HepG2 (cell line): Measurements from ENCODE around the gene PNLDC1. TPM values are rescaled to one million over a fixed set of nuclear protein-coding genes. Genes with fewer than 3 reads are reported as not detected.

Experiments
- BHLHE40 ChIP-seq: IDR thresholded peaks from 2 replicates; pipeline ENCODE4 v1.6.1; 2011; ENCODE audit warnings: low read length, improper control_type of control experiment
- ELF4 ChIP-seq: sonication (generic); formaldehyde crosslinking; IDR thresholded peaks from 2 replicates; pipeline ENCODE4 v1.5.0; 2020; ENCODE audit warnings: missing genetic modification reagents, mild to moderate bottlenecking, moderate library complexity, borderline replicate concordance
- FOXC1 ChIP-seq: sonication (generic); formaldehyde crosslinking; IDR thresholded peaks from 2 replicates; pipeline ENCODE4 v1.8.0; 2022; ENCODE audit warnings: mild to moderate bottlenecking, missing genetic modification reagents, borderline replicate concordance
- GFI1 ChIP-seq: sonication (generic); formaldehyde crosslinking; IDR thresholded peaks from 2 replicates; pipeline ENCODE4 v1.5.0; 2020; ENCODE audit warnings: missing genetic modification reagents, mild to moderate bottlenecking, borderline replicate concordance
- GPN1 ChIP-seq: sonication (generic); formaldehyde crosslinking; IDR thresholded peaks from 2 replicates; pipeline ENCODE4 v1.5.1; 2020; ENCODE audit warnings: missing genetic modification reagents, borderline replicate concordance
- KAT8 ChIP-seq: IDR thresholded peaks from 2 replicates; pipeline ENCODE4 v1.6.1; 2016; ENCODE audit warnings: missing genetic modification reagents, missing compliant biosample characterization
- PAX8 ChIP-seq: sonication (generic); formaldehyde crosslinking; IDR thresholded peaks from 2 replicates; pipeline ENCODE4 v1.8.0; 2022; ENCODE audit warnings: mild to moderate bottlenecking, missing genetic modification reagents, borderline replicate concordance
- SMAD9 ChIP-seq: sonication (generic); formaldehyde crosslinking; IDR thresholded peaks from 2 replicates; pipeline ENCODE4 v1.5.1; 2020; ENCODE audit warnings: mild to moderate bottlenecking, missing genetic modification reagents
- SRSF1 ChIP-seq: fragments of 200-400 bp; formaldehyde crosslinking; optimal IDR thresholded peaks from 2 replicates; pipeline ENCODE3; 2017; ENCODE audit warnings: mild to moderate bottlenecking, low read depth, low read length, moderate library complexity
- ZNF10 ChIP-seq: sonication (generic); formaldehyde crosslinking; IDR thresholded peaks from 2 replicates; pipeline ENCODE4 v1.4.0; 2020; ENCODE audit warnings: mild to moderate bottlenecking, low read depth, missing genetic modification reagents, borderline replicate concordance
- ZNF44 ChIP-seq: sonication (generic); formaldehyde crosslinking; IDR thresholded peaks from 2 replicates; pipeline ENCODE4 v1.5.1; 2020; ENCODE audit warnings: mild to moderate bottlenecking, missing genetic modification reagents
- ZNF468 ChIP-seq: sonication (generic); formaldehyde crosslinking; IDR thresholded peaks from 2 replicates; pipeline ENCODE4 v1.8.0; 2022; ENCODE audit warnings: mild to moderate bottlenecking, moderate library complexity, missing genetic modification reagents
- ZNF598 ChIP-seq: sonication (generic); formaldehyde crosslinking; IDR thresholded peaks from 2 replicates; pipeline ENCODE4 v1.5.1; 2020; ENCODE audit warnings: mild to moderate bottlenecking, missing genetic modification reagents, borderline replicate concordance
- ZNF7 ChIP-seq: IDR thresholded peaks from 2 replicates; pipeline ENCODE4 v1.6.1; 2016; ENCODE audit warnings: missing biosample characterization, missing genetic modification reagents
- ZNF792 ChIP-seq: IDR thresholded peaks from 2 replicates; pipeline ENCODE4 v1.6.1; 2016
- polyA plus RNA-seq, 8 experiments: library from polyadenylated mRNA; depleted of rRNA in 3 of 8; stranded (reverse) in 7 of 8; unstranded in 1 of 8; fragments of >200 nt; fragmentation: Illumina TruSeq in 4 of 8; extraction: Trizol in 4 of 8; gene quantifications; 2 replicates each; pipeline versions ENCODE4 v1.2.1 to v1.2.3, GENCODE V29; 2011 to 2016; ENCODE audit warnings: low read depth in 4 of 8, missing spikeins in 1 of 8, mixed read lengths in 1 of 8; ENCODE audit not compliant: insufficient read depth in 1 of 8
- total RNA-seq, 5 experiments: library from RNA; depleted of rRNA; stranded (reverse); fragments of >200 nt; fragmentation: Illumina TruSeq; extraction: Trizol; gene quantifications; 2 replicates each; pipeline ENCODE4 v1.2.3, GENCODE V29; 2016; ENCODE audit warnings: low read depth in 1 of 5
- TF ChIP-seq, protein P1 (sequence below): IDR thresholded peaks from 2 replicates; pipeline ENCODE4 v1.6.1; 2016; ENCODE audit warnings: low read depth, control low read depth
- TF ChIP-seq, protein P2 (sequence below): sonication (generic); formaldehyde crosslinking; IDR thresholded peaks from 2 replicates; pipeline ENCODE4 v1.5.0; 2020; ENCODE audit warnings: mild to moderate bottlenecking, missing genetic modification reagents, borderline replicate concordance
- TF ChIP-seq, protein P3 (sequence below): sonication (generic); formaldehyde crosslinking; IDR thresholded peaks from 2 replicates; pipeline ENCODE4 v1.8.0; 2022; ENCODE audit warnings: mild to moderate bottlenecking, missing genetic modification reagents; ENCODE audit not compliant: insufficient replicate concordance

PNLDC1 gene
- total and polyA plus RNA-seq, 2 of the 13 experiments (the other 11 are each of a cell fraction or from before 2014, with no cell fraction given) = not detected

DNA sequence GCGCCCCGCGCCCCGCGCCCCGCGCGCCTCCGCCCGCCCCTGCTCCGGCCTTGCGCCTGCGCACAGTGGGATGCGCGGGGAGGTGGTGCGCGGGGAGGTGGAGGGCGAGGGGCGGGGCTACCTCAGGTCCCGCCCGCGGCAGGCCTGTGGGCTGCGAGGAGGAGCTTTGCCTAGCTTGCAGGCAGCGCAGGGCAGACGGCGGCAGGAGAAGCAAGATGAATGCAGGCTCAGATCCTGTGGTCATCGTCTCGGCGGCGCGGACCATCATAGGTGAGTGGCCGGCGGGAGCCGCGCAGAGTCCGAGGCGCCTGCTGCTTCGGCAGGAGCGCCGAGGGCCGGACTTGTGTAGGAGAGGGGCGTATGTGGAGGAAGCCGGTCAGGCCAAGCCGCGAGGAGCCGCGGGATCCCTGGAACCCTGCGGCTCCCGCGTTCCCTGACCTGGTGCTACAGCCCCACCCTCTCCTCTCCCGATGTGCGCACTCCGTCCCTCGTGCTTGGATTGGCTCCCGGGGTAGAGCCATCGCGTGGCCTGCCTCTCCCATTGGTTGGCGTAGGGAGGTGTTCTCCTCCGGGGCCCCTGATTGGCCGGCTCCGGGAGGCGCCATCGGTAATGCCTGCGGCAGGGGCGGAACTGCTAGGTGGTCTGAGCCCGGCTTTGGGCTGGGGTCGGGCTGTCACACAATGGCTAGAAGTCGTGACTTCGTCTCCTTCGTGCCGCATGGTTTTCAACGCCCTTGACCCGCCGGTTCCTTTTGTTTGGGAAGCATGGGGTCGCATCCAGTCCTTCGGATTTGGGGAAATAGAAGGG lies 38.0 kb upstream of the PNLDC1 start, which contains the start of gene ACAT2 (continued):
- TF ChIP-seq, protein P1, sequence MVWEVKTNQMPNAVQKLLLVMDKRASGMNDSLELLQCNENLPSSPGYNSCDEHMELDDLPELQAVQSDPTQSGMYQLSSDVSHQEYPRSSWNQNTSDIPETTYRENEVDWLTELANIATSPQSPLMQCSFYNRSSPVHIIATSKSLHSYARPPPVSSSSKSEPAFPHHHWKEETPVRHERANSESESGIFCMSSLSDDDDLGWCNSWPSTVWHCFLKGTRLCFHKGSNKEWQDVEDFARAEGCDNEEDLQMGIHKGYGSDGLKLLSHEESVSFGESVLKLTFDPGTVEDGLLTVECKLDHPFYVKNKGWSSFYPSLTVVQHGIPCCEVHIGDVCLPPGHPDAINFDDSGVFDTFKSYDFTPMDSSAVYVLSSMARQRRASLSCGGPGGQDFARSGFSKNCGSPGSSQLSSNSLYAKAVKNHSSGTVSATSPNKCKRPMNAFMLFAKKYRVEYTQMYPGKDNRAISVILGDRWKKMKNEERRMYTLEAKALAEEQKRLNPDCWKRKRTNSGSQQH (CRISPR knock-in tag) = peak; percentile 86
- TF ChIP-seq KAT8 (CRISPR knock-in tag) (peak; percentile 78), PAX8 (CRISPR knock-in tag) (peak; percentile 31; the same call in 1 of the 2 replicates), SMAD9 (no peak; the same call in 1 of the 2 replicates), ZNF7 (CRISPR knock-in tag) (no peak; the same call in 1 of the 2 replicates), BHLHE40 (no peak), SRSF1 (peak; percentile 75), GPN1 (peak; percentile 95; the same call in 1 of the 2 replicates), ZNF598 (CRISPR knock-in tag) (peak; percentile 93), ZNF10 (no peak), ELF4 (CRISPR knock-in tag) (peak; percentile 67; the same call in 1 of the 2 replicates), ZNF792 (no peak; the same call in 1 of the 2 replicates), FOXC1 (CRISPR knock-in tag) (peak; percentile 82; the same call in 1 of the 2 replicates), ZNF468 (CRISPR knock-in tag) (no peak), GFI1 (peak; percentile 67; the same call in 1 of the 2 replicates), ZNF44 (peak; percentile 93; the same call in 1 of the 2 replicates)
- TF ChIP-seq, protein P2, sequence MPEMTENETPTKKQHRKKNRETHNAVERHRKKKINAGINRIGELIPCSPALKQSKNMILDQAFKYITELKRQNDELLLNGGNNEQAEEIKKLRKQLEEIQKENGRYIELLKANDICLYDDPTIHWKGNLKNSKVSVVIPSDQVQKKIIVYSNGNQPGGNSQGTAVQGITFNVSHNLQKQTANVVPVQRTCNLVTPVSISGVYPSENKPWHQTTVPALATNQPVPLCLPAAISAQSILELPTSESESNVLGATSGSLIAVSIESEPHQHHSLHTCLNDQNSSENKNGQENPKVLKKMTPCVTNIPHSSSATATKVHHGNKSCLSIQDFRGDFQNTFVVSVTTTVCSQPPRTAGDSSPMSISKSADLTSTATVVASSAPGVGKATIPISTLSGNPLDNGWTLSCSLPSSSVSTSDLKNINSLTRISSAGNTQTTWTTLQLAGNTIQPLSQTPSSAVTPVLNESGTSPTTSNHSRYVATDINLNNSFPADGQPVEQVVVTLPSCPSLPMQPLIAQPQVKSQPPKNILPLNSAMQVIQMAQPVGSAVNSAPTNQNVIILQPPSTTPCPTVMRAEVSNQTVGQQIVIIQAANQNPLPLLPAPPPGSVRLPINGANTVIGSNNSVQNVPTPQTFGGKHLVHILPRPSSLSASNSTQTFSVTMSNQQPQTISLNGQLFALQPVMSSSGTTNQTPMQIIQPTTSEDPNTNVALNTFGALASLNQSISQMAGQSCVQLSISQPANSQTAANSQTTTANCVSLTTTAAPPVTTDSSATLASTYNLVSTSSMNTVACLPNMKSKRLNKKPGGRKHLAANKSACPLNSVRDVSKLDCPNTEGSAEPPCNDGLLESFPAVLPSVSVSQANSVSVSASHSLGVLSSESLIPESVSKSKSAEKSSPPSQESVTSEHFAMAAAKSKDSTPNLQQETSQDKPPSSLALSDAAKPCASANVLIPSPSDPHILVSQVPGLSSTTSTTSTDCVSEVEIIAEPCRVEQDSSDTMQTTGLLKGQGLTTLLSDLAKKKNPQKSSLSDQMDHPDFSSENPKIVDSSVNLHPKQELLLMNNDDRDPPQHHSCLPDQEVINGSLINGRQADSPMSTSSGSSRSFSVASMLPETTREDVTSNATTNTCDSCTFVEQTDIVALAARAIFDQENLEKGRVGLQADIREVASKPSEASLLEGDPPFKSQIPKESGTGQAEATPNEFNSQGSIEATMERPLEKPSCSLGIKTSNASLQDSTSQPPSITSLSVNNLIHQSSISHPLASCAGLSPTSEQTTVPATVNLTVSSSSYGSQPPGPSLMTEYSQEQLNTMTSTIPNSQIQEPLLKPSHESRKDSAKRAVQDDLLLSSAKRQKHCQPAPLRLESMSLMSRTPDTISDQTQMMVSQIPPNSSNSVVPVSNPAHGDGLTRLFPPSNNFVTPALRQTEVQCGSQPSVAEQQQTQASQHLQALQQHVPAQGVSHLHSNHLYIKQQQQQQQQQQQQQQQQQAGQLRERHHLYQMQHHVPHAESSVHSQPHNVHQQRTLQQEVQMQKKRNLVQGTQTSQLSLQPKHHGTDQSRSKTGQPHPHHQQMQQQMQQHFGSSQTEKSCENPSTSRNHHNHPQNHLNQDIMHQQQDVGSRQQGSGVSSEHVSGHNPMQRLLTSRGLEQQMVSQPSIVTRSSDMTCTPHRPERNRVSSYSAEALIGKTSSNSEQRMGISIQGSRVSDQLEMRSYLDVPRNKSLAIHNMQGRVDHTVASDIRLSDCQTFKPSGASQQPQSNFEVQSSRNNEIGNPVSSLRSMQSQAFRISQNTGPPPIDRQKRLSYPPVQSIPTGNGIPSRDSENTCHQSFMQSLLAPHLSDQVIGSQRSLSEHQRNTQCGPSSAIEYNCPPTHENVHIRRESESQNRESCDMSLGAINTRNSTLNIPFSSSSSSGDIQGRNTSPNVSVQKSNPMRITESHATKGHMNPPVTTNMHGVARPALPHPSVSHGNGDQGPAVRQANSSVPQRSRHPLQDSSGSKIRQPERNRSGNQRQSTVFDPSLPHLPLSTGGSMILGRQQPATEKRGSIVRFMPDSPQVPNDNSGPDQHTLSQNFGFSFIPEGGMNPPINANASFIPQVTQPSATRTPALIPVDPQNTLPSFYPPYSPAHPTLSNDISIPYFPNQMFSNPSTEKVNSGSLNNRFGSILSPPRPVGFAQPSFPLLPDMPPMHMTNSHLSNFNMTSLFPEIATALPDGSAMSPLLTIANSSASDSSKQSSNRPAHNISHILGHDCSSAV (CRISPR knock-in tag) = peak; percentile 91; the same call in 1 of the 2 replicates
- TF ChIP-seq, protein P3, sequence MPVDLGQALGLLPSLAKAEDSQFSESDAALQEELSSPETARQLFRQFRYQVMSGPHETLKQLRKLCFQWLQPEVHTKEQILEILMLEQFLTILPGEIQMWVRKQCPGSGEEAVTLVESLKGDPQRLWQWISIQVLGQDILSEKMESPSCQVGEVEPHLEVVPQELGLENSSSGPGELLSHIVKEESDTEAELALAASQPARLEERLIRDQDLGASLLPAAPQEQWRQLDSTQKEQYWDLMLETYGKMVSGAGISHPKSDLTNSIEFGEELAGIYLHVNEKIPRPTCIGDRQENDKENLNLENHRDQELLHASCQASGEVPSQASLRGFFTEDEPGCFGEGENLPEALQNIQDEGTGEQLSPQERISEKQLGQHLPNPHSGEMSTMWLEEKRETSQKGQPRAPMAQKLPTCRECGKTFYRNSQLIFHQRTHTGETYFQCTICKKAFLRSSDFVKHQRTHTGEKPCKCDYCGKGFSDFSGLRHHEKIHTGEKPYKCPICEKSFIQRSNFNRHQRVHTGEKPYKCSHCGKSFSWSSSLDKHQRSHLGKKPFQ = peak; percentile 32
